Measurements from ENCODE around the gene CDC42EP3.

The CDC42EP3 gene

DNA sequence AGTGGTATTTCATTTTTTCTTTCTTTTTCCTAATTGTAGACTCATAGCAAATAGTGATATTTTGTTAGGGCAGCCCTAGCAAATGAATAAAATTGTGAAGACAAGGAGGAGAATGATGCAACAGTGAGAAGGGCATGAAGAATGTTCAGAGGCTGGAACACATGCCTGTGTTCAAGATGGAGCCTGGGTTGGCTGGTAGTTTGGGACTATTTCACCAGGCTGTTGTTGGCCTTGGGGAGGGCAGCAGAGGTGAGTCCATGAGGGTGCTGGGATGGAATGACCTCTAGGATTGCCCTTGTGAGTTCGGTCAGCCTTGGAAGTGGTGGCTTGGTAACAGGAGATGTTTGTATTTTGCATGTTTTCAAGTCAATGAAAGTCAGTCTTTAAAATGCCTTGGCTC lies 10.1 kb upstream of the CDC42EP3 start:
- TF ChIP-seq, protein P1, sequence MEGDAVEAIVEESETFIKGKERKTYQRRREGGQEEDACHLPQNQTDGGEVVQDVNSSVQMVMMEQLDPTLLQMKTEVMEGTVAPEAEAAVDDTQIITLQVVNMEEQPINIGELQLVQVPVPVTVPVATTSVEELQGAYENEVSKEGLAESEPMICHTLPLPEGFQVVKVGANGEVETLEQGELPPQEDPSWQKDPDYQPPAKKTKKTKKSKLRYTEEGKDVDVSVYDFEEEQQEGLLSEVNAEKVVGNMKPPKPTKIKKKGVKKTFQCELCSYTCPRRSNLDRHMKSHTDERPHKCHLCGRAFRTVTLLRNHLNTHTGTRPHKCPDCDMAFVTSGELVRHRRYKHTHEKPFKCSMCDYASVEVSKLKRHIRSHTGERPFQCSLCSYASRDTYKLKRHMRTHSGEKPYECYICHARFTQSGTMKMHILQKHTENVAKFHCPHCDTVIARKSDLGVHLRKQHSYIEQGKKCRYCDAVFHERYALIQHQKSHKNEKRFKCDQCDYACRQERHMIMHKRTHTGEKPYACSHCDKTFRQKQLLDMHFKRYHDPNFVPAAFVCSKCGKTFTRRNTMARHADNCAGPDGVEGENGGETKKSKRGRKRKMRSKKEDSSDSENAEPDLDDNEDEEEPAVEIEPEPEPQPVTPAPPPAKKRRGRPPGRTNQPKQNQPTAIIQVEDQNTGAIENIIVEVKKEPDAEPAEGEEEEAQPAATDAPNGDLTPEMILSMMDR (IDR thresholded peaks at IDR 0.05), result no peak
- DNase-seq, result no peak
- Mint-ChIP-seq H3K4me3 (no peak overlapping the region), H3K27ac (no peak overlapping the region), H3K9me3 (no peaks in the 10 kb centered on the region), H3K36me3 (ENCODE audit: low read depth) (no peaks in the 10 kb centered on the region), H3K4me1 (no peaks in the 10 kb centered on the region), H3K27me3 (ENCODE audit: low read depth, poor library complexity) (peaks cover 5% of the 10 kb centered on the region)

DNA sequence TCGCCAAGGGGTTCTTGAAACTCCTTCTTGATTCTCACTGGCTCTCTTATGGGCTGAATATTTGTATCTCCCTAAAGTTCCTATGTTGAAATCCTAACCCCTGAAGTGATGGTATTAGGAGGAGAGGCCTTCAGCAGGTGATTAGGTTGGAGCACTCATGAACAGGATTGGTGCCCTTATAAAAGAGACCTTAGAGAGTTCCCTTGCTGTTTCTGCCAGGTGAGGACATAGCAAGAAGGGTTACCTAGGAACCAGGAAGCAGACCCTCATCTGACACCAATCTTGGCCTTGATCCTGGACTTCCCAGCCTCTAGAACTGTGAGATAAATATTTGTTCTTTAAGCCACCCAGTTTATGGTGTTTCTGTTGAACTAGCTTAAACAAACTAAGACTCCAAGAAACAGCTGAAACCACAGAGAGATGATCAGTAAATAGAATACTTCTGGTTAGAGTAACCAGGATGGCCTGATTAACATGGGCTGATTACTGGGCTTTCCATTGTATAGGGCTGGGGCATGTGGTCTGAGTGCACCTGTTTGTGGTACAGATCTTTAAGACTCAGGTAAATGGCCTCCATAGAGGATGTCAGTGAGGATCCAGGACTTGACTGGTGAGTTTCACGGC lies 7.7 kb upstream of the CDC42EP3 start:
- TF ChIP-seq, protein P1 (IDR thresholded peaks at IDR 0.05), result no peak
- DNase-seq, result no peak
- H3K9me3 Mint-ChIP-seq, result no peaks in the 10 kb centered on the region
- H3K27ac Mint-ChIP-seq, result no peak overlapping the region
- H3K4me1 Mint-ChIP-seq, result no peaks in the 10 kb centered on the region
- no peaks in the 10 kb centered on the region for H3K27me3 Mint-ChIP-seq (ENCODE audit: low read depth, poor library complexity)
- no peaks in the 10 kb centered on the region for H3K36me3 Mint-ChIP-seq (ENCODE audit: low read depth)
- no peak overlapping the region for H3K4me3 Mint-ChIP-seq

DNA sequence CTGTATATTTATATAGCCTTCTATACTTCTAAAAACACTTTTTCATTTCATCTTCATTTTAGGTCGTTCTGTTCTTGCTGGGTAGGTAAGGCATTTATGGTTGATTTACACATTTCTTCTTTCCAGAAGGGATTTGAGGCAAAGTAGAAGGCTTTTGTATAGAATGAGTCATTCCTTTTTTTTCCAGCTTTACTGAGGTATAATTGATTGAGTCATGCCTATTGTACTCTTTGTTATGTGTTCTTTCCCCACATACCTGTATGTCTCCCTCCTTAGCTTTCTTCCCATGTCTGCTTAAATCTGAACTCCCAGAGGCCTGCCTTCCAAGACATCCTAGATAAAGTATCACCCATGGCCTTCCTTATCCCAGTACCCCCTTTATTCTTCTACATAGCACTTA lies 4.8 kb upstream of the CDC42EP3 start:
- H3K4me1 Mint-ChIP-seq, result peaks cover 15% of the 10 kb centered on the region
- no peaks in the 10 kb centered on the region for H3K36me3 Mint-ChIP-seq (ENCODE audit: low read depth)
- no peak overlapping the region for H3K27ac Mint-ChIP-seq
- H3K4me3 Mint-ChIP-seq, result no peak overlapping the region
- no peaks in the 10 kb centered on the region for H3K9me3 Mint-ChIP-seq
- DNase-seq, result no peak
- TF ChIP-seq, protein P1 (IDR thresholded peaks at IDR 0.05), result no peak
- no peaks in the 10 kb centered on the region for H3K27me3 Mint-ChIP-seq (ENCODE audit: low read depth, poor library complexity)

DNA sequence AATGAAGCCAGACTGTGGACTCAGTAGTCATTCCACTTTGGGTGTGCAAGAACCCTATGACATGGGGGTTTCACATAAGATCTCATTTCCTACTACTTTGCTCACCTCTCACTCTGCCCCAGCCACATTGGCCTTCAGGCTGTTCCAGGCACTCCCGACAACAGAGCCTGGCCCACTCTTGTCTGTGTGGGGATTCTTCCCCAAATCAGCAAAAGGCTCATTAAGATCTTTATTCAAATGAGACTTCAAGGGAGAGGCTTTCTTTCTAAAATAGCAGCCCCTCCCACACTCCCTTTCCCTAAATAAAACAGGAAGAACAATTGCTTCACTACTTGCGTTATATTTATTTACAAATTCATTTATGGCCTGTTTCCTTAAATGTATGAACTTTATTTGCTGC lies 3.5 kb upstream of the CDC42EP3 start:
- H3K4me3 Mint-ChIP-seq, result no peak overlapping the region
- H3K9me3 Mint-ChIP-seq, result no peaks in the 10 kb centered on the region
- H3K27ac Mint-ChIP-seq, result no peak overlapping the region
- no peak for DNase-seq
- H3K36me3 Mint-ChIP-seq (ENCODE audit: low read depth), result no peaks in the 10 kb centered on the region
- H3K4me1 Mint-ChIP-seq, result peaks cover 26% of the 10 kb centered on the region
- TF ChIP-seq, protein P1 (IDR thresholded peaks at IDR 0.05), result no peak
- peaks cover 10% of the 10 kb centered on the region for H3K27me3 Mint-ChIP-seq (ENCODE audit: low read depth, poor library complexity)

DNA sequence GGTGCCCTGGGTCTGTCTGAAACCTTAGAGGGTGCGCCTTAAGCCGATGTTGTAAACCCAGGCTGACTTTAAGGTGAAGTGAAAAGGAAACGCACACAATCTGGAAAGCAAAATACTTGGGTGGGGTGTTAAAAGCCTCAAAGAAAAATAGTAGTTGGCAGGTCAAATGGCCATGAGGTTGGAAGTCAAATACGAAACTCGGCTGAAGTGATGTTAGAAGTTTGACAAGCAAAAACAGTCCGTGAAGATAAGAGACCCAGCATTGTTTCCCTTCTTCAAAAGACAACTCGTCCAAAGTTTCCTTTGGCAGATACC lies 1.4 kb upstream of the CDC42EP3 start:
- TF ChIP-seq, protein P1 (IDR thresholded peaks at IDR 0.05), result no peak
- H3K4me3 Mint-ChIP-seq, result peak overlapping the region; percentile 80
- H3K27ac Mint-ChIP-seq, result no peak overlapping the region
- H3K27me3 Mint-ChIP-seq (ENCODE audit: low read depth, poor library complexity), result peaks cover 19% of the 10 kb centered on the region
- H3K36me3 Mint-ChIP-seq (ENCODE audit: low read depth), result no peaks in the 10 kb centered on the region
- H3K4me1 Mint-ChIP-seq, result peaks cover 35% of the 10 kb centered on the region
- H3K9me3 Mint-ChIP-seq, result no peaks in the 10 kb centered on the region
- no peak for DNase-seq

DNA sequence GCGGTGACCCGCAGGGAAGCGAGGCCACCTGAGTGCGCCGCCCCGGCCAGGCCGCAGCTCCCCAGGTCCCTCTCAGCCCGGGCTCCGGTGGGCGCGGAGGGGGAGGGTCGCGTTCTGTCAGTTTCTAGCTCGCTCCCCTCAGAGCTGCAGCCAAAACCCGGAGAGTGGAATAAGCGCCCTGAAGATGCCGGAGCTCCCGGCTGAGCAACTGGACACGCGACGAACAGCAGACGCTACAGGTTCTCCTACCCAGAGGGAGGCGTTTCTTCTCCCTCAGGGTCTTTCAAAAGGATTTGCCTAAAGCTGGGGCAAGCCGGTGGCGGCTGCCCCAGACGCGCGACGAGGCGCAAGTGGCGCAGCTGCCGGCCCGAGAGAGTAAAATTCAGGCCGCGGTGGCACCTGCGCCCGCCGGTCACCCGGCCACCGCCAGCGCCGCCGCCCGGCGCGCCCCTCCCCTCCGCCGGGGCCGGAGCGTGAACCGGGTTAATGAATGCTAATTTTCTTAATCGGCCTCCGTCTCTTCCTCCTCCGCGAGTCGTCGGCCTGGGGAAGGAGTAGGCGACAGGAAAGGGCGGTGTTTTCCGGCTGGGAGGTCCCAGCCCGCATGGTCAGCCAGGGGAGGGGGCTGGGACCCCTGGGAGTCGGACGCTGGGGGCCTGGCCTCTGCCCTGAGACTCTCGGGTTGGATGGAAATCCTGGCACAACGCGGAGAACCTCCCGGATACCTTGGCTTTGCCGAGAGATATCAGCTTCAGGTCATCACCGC lies 845 bp upstream of the CDC42EP3 start:
- Mint-ChIP-seq H3K27ac (peak overlapping the region; percentile 71), H3K4me1 (peaks cover 35% of the 10 kb centered on the region), H3K36me3 (ENCODE audit: low read depth) (no peaks in the 10 kb centered on the region), H3K4me3 (peak overlapping the region; percentile 80), H3K9me3 (no peaks in the 10 kb centered on the region), H3K27me3 (ENCODE audit: low read depth, poor library complexity) (peaks cover 22% of the 10 kb centered on the region)
- TF ChIP-seq, protein P1 (IDR thresholded peaks at IDR 0.05), result no peak
- DNase-seq, result peak; percentile 95
